Thymus (tissue), 11 donors: Measurements from ENCODE around the gene RINT1. TPM values are rescaled to one million over a fixed set of nuclear protein-coding genes. Genes with fewer than 3 reads are reported as not detected.

Experiments
- DNase-seq, 9 donors: peaks; one replicate each; pipeline ENCODE4 v3.0.0-alpha.2; 2013; ENCODE audit warnings: low spot score in 9 of 9, low read depth in 6 of 9, missing footprints in 1 of 9
- H3K27ac ChIP-seq, 2 donors: one replicate each; pipeline ENCODE4 v1.5.1; 2013; ENCODE audit warnings: control low read depth in 1 of 2, low read depth in 1 of 2, low read length in 1 of 2, mild to moderate bottlenecking in 1 of 2, moderate library complexity in 1 of 2
- H3K27me3 ChIP-seq, 2 donors: one replicate each; pipeline ENCODE4 v1.5.1; 2013; ENCODE audit warnings: low read length in 1 of 2; ENCODE audit not compliant: control insufficient read depth in 2 of 2, insufficient read depth in 1 of 2
- H3K36me3 ChIP-seq, 2 donors: one replicate each; pipeline ENCODE4 v1.5.1; 2013; ENCODE audit warnings: low read length in 1 of 2, mild to moderate bottlenecking in 1 of 2, moderate library complexity in 1 of 2; ENCODE audit not compliant: control insufficient read depth in 2 of 2, insufficient read depth in 2 of 2
- H3K4me1 ChIP-seq, 2 donors: one replicate each; pipeline ENCODE4 v1.5.1; 2013; ENCODE audit warnings: low read length in 2 of 2; ENCODE audit not compliant: control insufficient read depth in 2 of 2, insufficient read depth in 2 of 2
- H3K4me3 ChIP-seq, 2 donors: one replicate each; pipeline ENCODE4 v1.5.1; 2013; ENCODE audit warnings: low read length in 2 of 2, control low read depth in 1 of 2, mild to moderate bottlenecking in 1 of 2
- H3K9me3 ChIP-seq, 2 donors: one replicate each; pipeline ENCODE4 v1.5.1; 2013; ENCODE audit warnings: low read length in 1 of 2, mild to moderate bottlenecking in 1 of 2; ENCODE audit not compliant: control insufficient read depth in 2 of 2, insufficient read depth in 1 of 2
- WGBS: extraction: QIAGEN DNeasy Blood & Tissue Kit; methylation state at CpG from one replicate; pipeline ENCODE4 v1.1.7; 2013; 5-methylcytosine and 5-hydroxymethylcytosine counted together
- polyA plus RNA-seq: library from polyadenylated mRNA; stranded (reverse); fragments of 200-250 nt; gene quantifications from one replicate; pipeline ENCODE4 v1.2.3, GENCODE V29; 2013
- total RNA-seq: library from RNA; stranded (reverse); fragments of 120-200 nt; gene quantifications from one replicate; pipeline ENCODE4 v1.2.4, GENCODE V29; 2013
- donor health status: healthy.

The RINT1 gene
- total and polyA plus RNA-seq, 2 donors: 12.2 to 42.3 TPM

DNA sequence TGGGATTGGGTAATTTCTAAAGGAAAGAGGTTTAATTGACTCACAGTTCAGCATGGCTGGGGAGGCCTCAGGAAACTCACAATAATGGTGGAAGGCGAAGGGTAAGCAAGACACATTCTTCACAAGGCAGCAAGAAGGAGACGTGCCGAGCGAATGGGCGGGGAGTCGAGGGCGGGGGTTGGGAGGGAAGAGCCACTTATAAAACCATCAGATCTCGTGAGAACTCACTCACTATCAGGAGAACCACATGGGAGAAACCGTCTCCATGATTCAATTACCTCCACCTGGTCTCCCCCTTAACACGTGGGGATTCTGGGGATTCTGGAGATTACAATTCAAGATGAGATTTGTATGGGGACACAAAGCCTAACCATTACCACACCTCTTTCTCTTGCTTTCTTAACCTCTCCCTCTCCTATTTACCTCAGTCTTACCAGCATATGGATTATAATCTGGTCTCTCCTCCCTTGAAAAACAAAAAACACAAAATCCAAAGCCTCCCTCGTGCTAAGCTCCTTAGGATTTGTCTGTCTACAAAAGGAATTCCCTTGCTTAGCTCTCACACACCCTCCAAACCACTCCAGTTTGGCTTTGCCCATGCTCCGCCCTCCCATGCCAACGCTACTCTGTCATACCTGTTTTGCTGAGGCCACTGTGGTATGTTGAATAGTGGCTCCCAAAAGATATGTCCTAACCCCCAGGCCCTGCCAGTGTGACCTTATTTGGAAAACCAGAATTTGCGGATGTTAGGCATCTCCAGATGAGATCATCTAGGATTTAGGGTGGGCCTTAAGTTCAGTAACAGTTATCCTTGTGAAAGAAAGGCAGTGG lies 68.9 kb downstream of the RINT1 start:
- no peak for DNase-seq
- H3K27ac ChIP-seq: no peak overlapping the region
- no peaks in the 10 kb centered on the region for H3K36me3 ChIP-seq
- 92% methylated on average over 14 of the region's 14 CpGs for WGBS
- no peaks in the 10 kb centered on the region for H3K27me3 ChIP-seq
- H3K9me3 ChIP-seq: no peaks in the 10 kb centered on the region
- no peak overlapping the region for H3K4me3 ChIP-seq
- H3K4me1 ChIP-seq: no peaks in the 10 kb centered on the region

DNA sequence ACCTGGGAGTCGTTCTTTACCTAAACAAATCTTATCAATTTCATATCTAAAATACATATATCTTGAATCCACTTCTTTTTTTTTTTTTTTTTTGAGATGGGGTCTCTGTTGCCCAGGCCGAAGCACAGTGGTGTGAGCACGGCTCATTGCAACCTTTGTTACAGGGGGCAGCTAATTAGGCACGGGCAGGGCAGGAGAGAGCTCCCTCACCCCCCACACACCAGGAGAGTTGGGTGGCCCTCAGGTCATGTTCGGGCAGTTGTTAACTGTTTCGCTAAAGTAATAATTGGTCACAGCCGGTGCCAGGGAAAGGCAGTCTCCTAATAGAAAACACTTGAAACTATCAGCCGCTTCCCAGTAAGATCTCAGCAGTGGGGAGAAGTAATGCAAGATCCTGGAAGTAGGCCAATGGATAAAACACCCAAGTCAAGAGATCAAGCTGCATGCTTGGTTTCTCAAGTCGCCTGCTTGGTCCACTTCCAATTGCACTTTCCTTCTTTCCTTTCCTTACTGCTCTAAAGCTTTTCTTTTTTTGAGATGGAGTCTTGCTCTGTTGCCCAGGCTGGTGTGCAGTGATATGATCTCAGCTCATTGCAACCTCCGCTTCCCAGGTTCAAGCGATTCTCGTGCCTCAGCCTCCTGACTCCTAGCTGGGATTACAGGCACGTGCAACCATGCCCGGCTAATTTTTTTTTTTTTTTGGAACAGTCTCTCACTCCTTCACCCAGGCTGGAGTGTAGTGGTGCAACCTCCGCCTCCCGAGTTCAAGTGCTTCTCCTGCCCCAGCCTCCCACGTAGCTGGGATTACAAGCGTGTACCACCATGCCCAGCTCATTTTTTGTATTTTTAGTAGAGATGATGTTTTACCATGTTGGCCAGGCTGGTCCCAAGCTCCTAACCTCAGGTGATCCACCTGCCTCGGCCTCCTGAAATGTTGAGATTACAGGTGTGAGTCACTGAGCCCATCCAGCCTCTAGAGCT lies 70.6 kb downstream of the RINT1 start:
- Histone ChIP-seq H3K4me1 (no peaks in the 10 kb centered on the region), H3K4me3 (no peak overlapping the region), H3K9me3 (no peaks in the 10 kb centered on the region), H3K36me3 (peaks cover 0 to 5% of the 10 kb centered on the region in 2 donors), H3K27me3 (no peaks in the 10 kb centered on the region), H3K27ac (no peak overlapping the region)
- WGBS: 95% methylated on average over 19 of the region's 19 CpGs
- DNase-seq: no peak

DNA sequence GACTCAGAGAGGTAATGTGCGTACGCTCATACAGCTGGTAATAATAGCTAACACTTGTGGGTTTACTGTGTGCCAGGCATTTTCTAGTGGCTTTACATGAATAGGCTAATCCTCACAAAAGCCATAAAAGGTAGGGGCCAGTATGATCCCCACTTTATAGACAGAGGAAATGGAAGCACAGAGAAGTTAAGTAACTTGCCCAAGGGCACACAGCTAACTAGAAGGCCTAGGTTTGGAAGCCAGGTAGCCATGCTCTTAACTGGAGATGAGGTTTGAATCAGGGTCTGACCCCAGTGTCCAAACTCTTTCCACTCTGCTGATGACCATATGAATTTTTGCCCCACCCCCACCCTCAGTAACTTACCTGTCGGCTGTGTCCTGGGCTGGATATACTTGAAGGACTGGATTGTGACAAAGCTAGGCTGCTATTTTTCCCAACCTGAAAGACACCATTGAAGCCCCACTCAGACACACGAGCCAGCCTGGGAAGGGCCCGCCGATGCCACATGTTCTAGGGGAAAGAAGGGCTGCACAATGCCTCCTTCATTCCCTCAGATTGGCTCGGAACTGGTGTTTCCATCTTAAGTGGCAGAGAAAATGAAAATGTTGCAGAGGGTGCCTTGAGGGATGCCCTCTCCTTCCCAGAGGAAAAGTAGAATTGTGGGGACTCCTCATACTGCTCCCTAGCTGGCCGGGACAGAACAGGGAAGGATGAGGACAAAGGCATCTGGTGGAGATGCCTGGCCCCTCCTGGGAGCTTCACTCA lies 78.3 kb downstream of the RINT1 start:
- H3K27me3 ChIP-seq: no peaks in the 10 kb centered on the region
- H3K4me1 ChIP-seq: no peaks in the 10 kb centered on the region
- H3K9me3 ChIP-seq: no peaks in the 10 kb centered on the region
- DNase-seq: no peak
- no peak overlapping the region for H3K4me3 ChIP-seq
- 98% methylated on average over 8 of the region's 8 CpGs for WGBS
- no peak overlapping the region for H3K27ac ChIP-seq
- peaks cover 35 to 38% of the 10 kb centered on the region in 2 donors for H3K36me3 ChIP-seq

DNA sequence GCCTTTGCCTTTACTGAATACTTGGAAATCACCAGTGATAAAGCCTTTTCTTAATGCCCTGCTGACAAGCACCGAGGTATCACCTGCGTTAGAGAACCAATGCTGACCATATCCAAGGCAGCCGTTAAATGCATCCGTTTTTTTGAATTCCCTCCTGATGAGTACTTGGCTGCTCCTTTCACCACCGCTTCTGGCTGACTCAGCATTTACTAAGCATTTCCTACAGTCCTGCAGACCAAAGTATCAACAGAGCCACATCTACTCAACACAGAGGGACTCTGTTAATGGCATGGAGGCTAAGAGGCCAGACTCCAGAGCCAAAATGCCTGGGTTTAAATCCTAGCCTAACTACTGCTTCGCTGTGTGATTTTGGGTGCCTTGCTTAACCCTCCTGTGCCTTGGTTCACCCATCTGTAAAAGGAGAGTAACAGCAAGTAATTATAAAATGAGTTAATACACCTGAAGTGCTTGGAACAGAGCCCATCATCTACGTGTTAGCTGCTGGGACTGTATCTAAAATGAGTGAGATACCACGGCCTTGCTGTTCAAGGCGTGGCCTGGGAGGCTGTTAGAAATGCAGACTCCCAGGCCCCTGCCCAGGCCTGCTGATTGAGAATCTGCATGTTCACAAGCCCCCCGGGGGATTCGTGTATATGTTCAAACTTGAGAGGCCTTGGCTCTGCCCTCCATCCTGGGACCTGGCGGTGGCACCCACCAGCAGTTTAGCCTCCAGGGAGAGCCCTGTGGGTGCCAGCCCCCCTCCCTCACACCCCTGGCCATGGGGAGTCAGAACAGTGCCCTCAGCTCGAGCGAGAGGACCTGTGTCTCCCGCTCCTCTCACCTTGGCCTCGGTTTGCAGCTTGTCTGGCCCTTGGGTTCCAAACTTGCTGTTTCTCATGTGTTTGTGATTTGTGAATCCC lies 80.1 kb downstream of the RINT1 start:
- no peaks in the 10 kb centered on the region for H3K27me3 ChIP-seq
- no peak overlapping the region for H3K4me3 ChIP-seq
- no peak overlapping the region for H3K27ac ChIP-seq
- no peaks in the 10 kb centered on the region for H3K4me1 ChIP-seq
- no peaks in the 10 kb centered on the region for H3K9me3 ChIP-seq
- peaks cover 48 to 49% of the 10 kb centered on the region in 2 donors for H3K36me3 ChIP-seq
- WGBS: 97% methylated on average over 16 of the region's 16 CpGs
- DNase-seq: no peak

DNA sequence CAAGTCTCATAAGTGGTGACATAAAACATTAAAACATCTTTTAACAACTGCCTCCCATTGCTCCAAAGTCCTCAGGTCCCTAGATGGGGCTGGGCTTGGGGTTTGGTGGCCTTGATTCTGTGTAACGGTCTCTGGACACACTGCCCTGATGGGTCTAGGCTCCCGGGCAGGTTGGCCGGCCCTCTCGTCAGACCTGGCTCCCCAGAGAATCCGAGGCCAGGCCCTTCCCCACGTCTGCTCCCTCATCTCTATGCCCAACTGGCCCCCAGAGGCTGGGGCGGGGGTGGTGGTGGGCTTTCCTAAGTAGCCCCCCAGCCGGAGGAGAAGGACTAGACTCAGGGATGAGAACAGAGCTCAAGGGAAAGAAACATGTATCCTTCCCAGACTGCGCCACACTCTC lies 80.8 kb downstream of the RINT1 start:
- peaks cover 54 to 55% of the 10 kb centered on the region in 2 donors for H3K36me3 ChIP-seq
- 98% methylated on average over 9 of the region's 9 CpGs for WGBS

DNA sequence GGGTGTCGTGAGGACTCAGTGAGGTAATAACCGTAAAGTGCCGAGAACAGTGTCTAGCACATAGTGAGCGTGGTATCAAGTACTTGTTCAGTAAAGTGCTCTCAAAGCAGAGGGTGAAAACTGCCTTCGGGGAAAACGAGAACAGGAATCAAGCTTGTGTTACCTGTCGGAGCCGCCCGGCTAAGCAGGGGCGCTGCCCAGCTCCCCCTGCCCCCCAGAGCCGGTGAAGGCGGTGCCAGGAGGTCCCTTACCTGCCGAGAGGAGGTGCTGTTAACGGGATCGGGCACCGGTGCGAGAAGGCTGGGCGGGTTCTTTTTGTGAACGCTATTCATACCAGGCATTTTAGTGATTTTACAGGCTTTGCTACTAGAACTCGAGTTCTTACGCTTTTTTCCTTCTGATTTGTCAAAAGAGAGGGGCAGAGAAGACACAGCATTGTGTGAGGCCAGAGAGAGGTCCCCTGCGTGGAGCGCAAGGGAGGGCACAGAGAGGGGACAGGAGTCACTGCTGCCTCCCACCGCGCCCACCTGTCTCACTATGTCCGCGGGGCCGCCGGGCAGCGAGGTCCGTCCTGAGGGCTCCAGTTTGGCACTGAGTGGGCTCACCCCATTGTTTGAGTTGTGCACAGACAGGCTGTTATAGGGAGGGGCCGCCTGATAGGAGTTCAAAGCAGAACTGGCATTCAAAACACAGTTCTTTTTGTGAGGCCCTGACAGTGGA lies 81.8 kb downstream of the RINT1 start:
- DNase-seq: no peak
- no peaks in the 10 kb centered on the region for H3K9me3 ChIP-seq
- H3K4me1 ChIP-seq: no peaks in the 10 kb centered on the region
- H3K4me3 ChIP-seq: no peak overlapping the region
- H3K27me3 ChIP-seq: no peaks in the 10 kb centered on the region
- 98% methylated on average over 32 of the region's 32 CpGs for WGBS
- H3K36me3 ChIP-seq: peaks cover 60% of the 10 kb centered on the region in 2 donors
- H3K27ac ChIP-seq: no peak overlapping the region

More for the DNA sequence above, 80.8 kb downstream of the RINT1 start:
- Histone ChIP-seq H3K9me3 (no peaks in the 10 kb centered on the region), H3K4me1 (no peaks in the 10 kb centered on the region), H3K27me3 (no peaks in the 10 kb centered on the region), H3K27ac (no peak overlapping the region), H3K4me3 (no peak overlapping the region)
- no peak for DNase-seq

DNA sequence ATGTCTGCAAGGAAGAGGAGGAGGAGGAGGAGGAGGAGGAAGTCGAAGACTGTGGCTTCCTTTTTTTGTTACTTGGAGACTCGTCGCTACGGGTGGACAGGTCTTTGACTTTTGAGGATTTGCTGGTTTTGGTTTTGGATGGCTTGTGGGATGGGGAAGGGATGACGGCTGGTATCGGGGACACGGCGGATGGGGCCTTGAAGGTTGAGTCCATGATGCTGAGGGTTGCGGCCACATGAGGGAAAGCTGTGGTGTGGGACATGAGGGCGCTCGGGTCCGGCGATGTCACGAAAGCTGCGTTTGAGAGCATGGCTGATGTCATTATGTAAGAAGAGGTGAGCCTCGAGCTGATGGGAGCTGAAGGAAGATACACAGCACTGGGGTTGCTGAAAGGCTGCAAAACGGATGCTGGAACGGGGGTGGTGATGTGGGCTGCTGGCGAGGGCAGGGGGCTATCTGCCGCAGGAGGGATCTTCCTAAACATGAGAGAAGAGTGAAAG lies 82.4 kb downstream of the RINT1 start:
- H3K9me3 ChIP-seq: no peaks in the 10 kb centered on the region
- WGBS: 96% methylated on average over 20 of the region's 20 CpGs
- H3K27me3 ChIP-seq: no peaks in the 10 kb centered on the region
- H3K4me3 ChIP-seq: no peak overlapping the region
- no peaks in the 10 kb centered on the region for H3K4me1 ChIP-seq
- DNase-seq: no peak
- no peak overlapping the region for H3K27ac ChIP-seq
- peaks cover 60 to 65% of the 10 kb centered on the region in 2 donors for H3K36me3 ChIP-seq
